ENCODE measurements around the gene TBR1. TPM values are rescaled to one million over a fixed set of nuclear protein-coding genes. Genes with fewer than 3 reads are reported as not detected.

The TBR1 gene
- under 1 TPM; 0.05 to 0.71 (median 0.19) TPM for total RNA-seq

DNA sequence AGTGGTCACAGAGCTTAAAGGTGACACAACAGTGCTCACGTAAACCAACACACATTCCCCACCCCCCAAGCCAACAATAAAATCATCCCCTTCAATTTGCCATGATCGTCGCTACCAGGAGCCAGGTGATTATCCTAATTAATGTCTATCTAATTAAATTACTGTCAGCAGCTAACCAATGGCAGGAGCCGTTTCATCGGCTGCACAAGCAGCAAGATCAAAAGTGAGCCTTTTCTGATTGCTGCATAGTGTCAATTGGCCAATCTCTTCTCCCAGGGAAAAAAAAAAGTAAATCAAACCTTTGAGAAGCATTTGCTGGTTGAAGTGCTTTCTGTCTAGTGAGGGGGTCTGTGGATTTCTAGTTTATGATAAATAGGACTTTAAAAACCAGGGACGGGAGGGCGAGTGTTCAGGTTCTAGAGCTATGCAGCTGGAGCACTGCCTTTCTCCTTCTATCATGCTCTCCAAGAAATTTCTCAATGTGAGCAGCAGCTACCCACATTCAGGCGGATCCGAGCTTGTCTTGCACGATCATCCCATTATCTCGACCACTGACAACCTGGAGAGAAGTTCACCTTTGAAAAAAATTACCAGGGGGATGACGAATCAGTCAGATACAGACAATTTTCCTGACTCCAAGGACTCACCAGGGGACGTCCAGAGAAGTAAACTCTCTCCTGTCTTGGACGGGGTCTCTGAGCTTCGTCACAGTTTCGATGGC is at the start of gene TBR1:
TBR1 (plus strand) TSS at position 311 of the 721 bp plus-strand sequence; CDS start at position 425, 114 bp downstream.
- WGBS, 10 experiments = 0 to 30% (median 5%) methylated on average over 2 to 11 of the region's 16 CpGs; no CpG with 5 or more reads in 1 of the 10 experiments
- no peak within 1 kb of the TSS for H3K27ac ChIP-seq
- in situ Hi-C loops (cut with MboI; ENCODE audit: low pct_unique_long_range_greater_than_20kb in 2 of 9, low sequenced_read_pairs in 9 of 9, unreplicated experiment in 9 of 9) = loop anchor here in 1 of 9 experiments (25.0 kb wide), 1 partner anchor 179 kb away; no protein-coding TSS in a partner anchor
- H3K4me3 ChIP-seq = no peak within 1 kb of the TSS
- H3K4me1 ChIP-seq (replicated peaks in 1 of 2) = peaks cover 6 to 24% of the 10 kb centered on the region in 2 donors
- ATAC-seq (replicated peaks in 6 of 8) = no peak

DNA sequence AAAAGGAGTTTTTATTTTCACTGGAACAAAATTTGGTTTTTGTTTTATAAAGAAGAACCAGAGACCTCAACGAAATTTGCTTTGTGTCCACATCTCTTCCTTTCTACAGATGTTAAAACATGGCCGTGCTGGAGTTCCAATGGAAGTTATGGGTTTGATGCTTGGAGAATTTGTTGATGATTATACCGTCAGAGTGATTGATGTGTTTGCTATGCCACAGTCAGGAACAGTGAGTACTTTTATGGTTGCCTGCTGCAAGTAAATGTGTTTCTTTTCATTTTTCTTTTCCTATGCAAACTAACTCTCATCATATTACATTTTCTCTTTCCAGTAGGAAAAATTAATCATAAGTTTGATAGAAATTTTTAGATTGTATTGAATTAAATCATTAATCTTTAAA is 48.4 kb upstream of the TBR1 start:
- Histone ChIP-seq H3K4me1 (replicated peaks in 1 of 2) (peaks cover 0 to 3% of the 10 kb centered on the region in 2 donors), H3K4me3 (no peak overlapping the region), H3K27ac (no peak overlapping the region)
- no peak for ATAC-seq (replicated peaks in 6 of 8)
- WGBS, 10 experiments = 33 to 100% (median 87%) methylated on average over 1 to 3 of the region's 3 CpGs
- in situ Hi-C loops (cut with MboI; ENCODE audit: low pct_unique_long_range_greater_than_20kb in 2 of 9, low sequenced_read_pairs in 9 of 9, unreplicated experiment in 9 of 9) = no loop called here

DNA sequence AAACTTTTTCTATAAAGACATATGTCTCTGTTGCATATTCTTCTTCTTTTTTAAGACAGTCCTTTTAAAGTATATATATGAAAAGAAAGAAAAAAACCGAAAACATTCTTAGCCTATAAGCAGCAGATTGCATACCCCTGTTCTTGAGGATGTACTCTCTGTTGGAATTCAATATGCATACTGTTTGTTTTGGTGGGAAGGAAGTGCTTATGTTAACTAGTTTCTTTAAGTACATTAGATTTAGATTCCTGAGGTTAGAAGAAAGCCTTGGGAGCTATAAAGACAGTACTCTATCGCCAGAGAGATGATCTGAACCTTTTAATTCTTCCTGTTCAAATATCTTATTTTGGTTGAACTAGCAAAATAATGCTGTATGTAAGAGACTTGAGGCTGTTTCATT is 46.8 kb upstream of the TBR1 start:
- H3K4me1 ChIP-seq (replicated peaks in 1 of 2) = peaks cover 3 to 6% of the 10 kb centered on the region in 2 donors

DNA sequence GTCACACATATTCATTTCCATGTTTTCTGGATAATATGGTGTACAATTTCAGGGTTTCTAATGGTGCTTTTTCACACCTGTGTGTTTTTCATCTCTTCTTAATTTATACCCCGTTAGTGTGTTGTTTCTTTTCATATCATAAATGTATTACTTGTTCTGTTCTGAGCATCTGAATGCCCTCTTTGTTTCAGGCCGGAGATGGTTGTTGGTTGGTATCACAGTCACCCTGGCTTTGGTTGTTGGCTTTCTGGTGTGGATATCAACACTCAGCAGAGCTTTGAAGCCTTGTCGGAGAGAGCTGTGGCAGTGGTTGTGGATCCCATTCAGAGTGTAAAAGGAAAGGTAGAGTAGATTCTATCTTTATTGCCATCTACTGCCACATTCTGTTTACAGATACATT is 45.1 kb upstream of the TBR1 start:
- 65 to 100% (median 87%) methylated on average over 1 to 3 of the region's 3 CpGs; no CpG with 5 or more reads in 1 of the 10 experiments for WGBS, 10 experiments
- no peak overlapping the region for H3K4me3 ChIP-seq
- peak in 1 of 8 experiments; percentile 24 for ATAC-seq (replicated peaks in 6 of 8)
- H3K27ac ChIP-seq = no peak overlapping the region
- in situ Hi-C loops (cut with MboI; ENCODE audit: low pct_unique_long_range_greater_than_20kb in 2 of 9, low sequenced_read_pairs in 9 of 9, unreplicated experiment in 9 of 9) = no loop called here
- peaks cover 3 to 6% of the 10 kb centered on the region in 2 donors for H3K4me1 ChIP-seq (replicated peaks in 1 of 2)

More for the DNA sequence above, 46.8 kb upstream of the TBR1 start:
- in situ Hi-C loops (cut with MboI; ENCODE audit: low pct_unique_long_range_greater_than_20kb in 2 of 9, low sequenced_read_pairs in 9 of 9, unreplicated experiment in 9 of 9) = no loop called here
- 14 to 95% (median 47%) methylated on average over 1 to 2 of the region's 2 CpGs; no CpG with 5 or more reads in 3 of the 10 experiments for WGBS, 10 experiments
- ATAC-seq (replicated peaks in 6 of 8) = peak in 1 of 8 experiments; percentile 98
- Histone ChIP-seq H3K27ac (no peak overlapping the region), H3K4me3 (no peak overlapping the region)

DNA sequence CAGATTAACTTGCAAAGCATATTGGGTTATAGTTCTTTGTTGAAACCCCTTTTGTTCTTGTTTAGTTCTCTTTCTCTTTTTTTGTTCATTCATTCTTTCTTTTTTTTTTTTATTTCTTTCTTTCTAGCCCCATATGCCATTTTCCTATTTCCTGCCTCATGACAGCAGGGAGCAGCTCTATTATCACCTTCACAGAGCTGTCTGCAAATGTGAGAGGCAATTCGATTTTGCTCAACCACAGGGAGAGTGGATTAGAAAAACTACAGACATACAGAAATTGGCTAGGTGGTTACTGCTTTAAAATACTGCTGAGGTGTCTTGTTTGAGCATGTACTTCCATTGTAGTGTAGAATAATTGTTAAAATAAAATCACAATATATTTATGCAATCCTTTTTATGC is 44.2 kb upstream of the TBR1 start:
- Histone ChIP-seq H3K4me3 (no peak overlapping the region), H3K27ac (no peak overlapping the region), H3K4me1 (replicated peaks in 1 of 2) (peaks cover 3 to 6% of the 10 kb centered on the region in 2 donors)
- in situ Hi-C loops (cut with MboI; ENCODE audit: low pct_unique_long_range_greater_than_20kb in 2 of 9, low sequenced_read_pairs in 9 of 9, unreplicated experiment in 9 of 9) = no loop called here
- no peak for ATAC-seq (replicated peaks in 6 of 8)
- WGBS, 10 experiments = 0 to 50% (median 10%) methylated on average over 1 of the region's 1 CpG; no CpG with 5 or more reads in 1 of the 10 experiments

DNA sequence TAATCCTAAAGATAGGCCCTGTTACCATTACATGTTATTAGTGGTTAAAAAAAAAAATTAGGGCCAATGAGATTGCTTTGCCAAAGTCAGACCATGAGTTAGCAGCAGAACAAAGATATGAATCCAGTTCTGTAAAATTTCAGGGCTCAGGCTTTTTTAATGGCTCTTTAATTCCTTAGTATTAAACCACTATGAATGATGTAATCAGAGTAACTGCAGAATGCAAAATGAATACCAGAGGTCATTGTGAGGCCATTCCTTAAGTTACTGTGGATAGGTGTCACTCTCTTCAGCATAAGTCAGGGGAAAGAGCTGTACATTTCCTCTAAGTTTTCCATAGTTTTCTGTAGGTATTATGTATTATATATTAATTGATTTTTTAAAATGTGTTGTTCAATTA is 42.2 kb upstream of the TBR1 start:
- Histone ChIP-seq H3K27ac (no peak overlapping the region), H3K4me1 (replicated peaks in 1 of 2) (peaks cover 3 to 6% of the 10 kb centered on the region in 2 donors), H3K4me3 (no peak overlapping the region)
- peak in 3 of 8 experiments; percentile 68 to 89 (median 87) for ATAC-seq (replicated peaks in 6 of 8)
- in situ Hi-C loops (cut with MboI; ENCODE audit: low pct_unique_long_range_greater_than_20kb in 2 of 9, low sequenced_read_pairs in 9 of 9, unreplicated experiment in 9 of 9) = no loop called here

DNA sequence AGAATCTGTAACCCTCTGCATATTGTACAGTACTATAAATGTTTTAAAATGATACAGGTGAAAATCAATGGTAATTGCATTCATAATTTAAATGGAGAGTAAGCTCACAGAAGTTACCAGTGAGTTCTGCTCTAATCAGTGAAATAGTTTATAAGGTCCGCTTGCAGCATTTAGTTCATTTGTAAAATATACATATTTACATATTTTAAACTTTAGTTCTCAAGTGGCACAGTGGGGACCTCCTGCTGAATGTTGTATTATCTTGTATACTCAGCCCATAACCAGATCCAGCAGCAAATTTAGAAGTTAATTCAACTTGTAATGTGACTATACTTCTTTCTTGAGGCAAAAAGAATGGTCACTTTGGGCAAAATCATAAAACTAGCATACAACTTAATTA is 41.7 kb upstream of the TBR1 start:
- no peak overlapping the region for H3K27ac ChIP-seq
- 0 to 89% (median 51%) methylated on average over 1 of the region's 1 CpG; no CpG with 5 or more reads in 2 of the 10 experiments for WGBS, 10 experiments
- in situ Hi-C loops (cut with MboI; ENCODE audit: low pct_unique_long_range_greater_than_20kb in 2 of 9, low sequenced_read_pairs in 9 of 9, unreplicated experiment in 9 of 9) = no loop called here
- no peak overlapping the region for H3K4me3 ChIP-seq
- peaks cover 3 to 6% of the 10 kb centered on the region in 2 donors for H3K4me1 ChIP-seq (replicated peaks in 1 of 2)
- peak in 3 of 8 experiments; percentile 44 to 54 (median 51) for ATAC-seq (replicated peaks in 6 of 8)

DNA sequence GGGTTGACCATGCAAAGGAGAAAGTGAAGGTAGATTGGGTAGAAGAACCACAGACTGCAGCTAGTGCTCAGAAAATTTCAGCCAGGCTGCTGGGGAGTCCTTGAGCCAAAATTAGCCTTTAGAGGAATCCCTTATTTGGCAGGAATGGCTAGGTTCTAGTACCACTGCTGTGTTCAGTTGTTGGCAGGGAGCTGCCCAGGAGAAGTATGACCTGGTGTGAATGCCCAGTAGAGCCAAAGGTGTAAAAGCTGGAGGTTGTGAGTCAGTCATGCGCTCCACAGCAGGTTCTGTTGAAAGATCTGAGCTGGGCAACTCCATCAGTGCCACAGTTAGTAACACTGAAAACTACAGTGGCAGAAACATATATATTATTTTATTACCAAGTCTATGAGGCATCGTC is 36.4 kb upstream of the TBR1 start:
- Histone ChIP-seq H3K4me1 (replicated peaks in 1 of 2) (peaks cover 2 to 9% of the 10 kb centered on the region in 2 donors), H3K4me3 (no peak overlapping the region), H3K27ac (no peak overlapping the region)
- ATAC-seq (replicated peaks in 6 of 8) = no peak
- in situ Hi-C loops (cut with MboI; ENCODE audit: low pct_unique_long_range_greater_than_20kb in 2 of 9, low sequenced_read_pairs in 9 of 9, unreplicated experiment in 9 of 9) = no loop called here
- 80 to 100% (median 89%) methylated on average over 1 to 2 of the region's 2 CpGs; no CpG with 5 or more reads in 1 of the 10 experiments for WGBS, 10 experiments

DNA sequence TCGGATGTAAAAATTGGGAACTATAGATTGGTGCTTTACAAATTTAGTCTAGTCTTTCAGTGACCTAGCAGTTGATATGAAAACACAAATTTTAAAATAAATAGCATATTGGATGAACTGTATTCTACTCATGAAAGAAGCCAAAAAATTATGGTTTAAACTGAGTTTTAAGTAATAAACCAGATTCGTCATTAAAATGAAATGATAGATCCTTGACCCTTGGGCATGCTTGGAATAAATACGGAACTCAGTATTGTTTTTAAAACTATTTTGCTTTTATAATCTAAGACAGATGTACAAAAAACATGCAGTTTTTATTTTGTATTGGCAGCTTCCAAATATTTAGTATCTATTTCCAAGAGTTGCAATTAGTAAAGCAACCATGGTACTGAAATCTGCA is 34.6 kb upstream of the TBR1 start:
- in situ Hi-C loops (cut with MboI; ENCODE audit: low pct_unique_long_range_greater_than_20kb in 2 of 9, low sequenced_read_pairs in 9 of 9, unreplicated experiment in 9 of 9) = no loop called here
- Histone ChIP-seq H3K27ac (no peak overlapping the region), H3K4me1 (replicated peaks in 1 of 2) (peaks cover 2 to 9% of the 10 kb centered on the region in 2 donors), H3K4me3 (no peak overlapping the region)
- 26 to 100% (median 92%) methylated on average over 2 to 3 of the region's 3 CpGs for WGBS, 10 experiments
- no peak for ATAC-seq (replicated peaks in 6 of 8)

DNA sequence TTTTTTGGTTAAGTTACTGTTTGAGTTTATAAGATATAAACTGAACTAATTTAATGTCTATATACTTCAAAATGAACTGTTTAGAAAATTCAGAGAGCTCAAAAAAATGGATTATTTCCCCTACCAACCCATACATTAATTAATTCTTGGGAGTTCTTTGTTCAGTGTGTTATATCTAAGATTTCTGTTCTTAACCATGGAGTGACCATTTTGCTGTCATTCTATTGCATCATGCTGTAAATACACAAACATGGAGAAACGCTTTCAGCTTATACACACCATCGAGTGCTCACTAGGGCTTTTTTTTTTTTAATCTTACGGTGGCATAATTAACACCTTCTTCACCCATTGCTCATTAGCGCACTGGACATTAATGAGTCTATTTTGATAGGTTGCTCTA is 33.4 kb upstream of the TBR1 start:
- H3K27ac ChIP-seq = no peak overlapping the region
- H3K4me3 ChIP-seq = no peak overlapping the region
- peak in 2 of 8 experiments; percentile 44 to 74 for ATAC-seq (replicated peaks in 6 of 8)
- H3K4me1 ChIP-seq (replicated peaks in 1 of 2) = peaks cover 2 to 9% of the 10 kb centered on the region in 2 donors
- WGBS, 10 experiments = 38 to 100% (median 97%) methylated on average over 2 to 4 of the region's 4 CpGs; no CpG with 5 or more reads in 1 of the 10 experiments
- in situ Hi-C loops (cut with MboI; ENCODE audit: low pct_unique_long_range_greater_than_20kb in 2 of 9, low sequenced_read_pairs in 9 of 9, unreplicated experiment in 9 of 9) = no loop called here

DNA sequence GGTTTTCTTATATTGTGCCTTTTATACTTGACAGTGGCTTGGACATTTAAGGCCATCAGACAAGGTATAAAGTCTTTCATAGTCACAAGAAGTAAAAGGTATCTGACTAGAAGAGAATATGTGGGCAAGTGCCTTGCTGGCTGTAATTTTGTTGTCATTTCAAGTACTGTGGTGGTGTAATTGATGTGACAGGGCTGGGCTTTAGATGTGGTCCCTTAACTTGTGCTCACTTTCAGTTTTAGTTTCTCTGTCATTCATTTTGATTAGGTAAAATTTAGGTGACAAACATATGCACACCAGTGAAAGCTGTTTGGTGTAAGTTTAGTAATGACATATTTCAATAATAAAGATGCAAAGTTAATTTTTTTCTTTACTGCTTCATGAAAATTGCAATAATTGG is 31.2 kb upstream of the TBR1 start:
- peaks cover 2 to 9% of the 10 kb centered on the region in 2 donors for H3K4me1 ChIP-seq (replicated peaks in 1 of 2)

DNA sequence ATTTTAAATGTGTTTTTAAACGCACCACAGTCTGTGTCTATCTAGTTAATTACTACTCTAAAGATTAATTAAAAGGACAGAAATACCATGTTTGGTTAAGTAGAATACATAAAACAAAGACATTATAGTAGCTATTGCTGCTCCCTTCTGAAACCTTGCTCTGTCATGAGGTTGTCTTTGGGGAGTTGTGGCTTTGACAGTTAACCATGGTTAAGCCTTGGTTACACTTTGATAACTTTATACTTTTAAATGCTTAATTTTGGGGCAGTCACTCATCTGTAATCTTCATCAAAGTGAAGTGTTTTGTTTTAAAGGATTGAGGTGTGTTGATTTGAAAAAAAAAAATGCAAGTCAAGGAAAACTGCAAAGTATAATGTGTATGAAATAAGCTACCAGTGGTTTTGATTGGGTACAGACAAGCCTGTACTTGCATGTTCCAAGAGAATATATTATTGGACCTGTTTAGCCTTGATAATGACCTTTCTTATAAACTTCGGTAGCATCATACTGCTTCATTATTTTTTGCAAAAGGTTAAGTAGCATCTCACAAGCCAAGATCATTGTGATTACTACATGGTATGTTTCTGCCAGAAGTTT is 29.8 kb upstream of the TBR1 start:
- 92 to 100% (median 100%) methylated on average over 1 to 2 of the region's 2 CpGs for WGBS, 10 experiments
- ATAC-seq (replicated peaks in 6 of 8) = no peak
- in situ Hi-C loops (cut with MboI; ENCODE audit: low pct_unique_long_range_greater_than_20kb in 2 of 9, low sequenced_read_pairs in 9 of 9, unreplicated experiment in 9 of 9) = no loop called here
- Histone ChIP-seq H3K4me1 (replicated peaks in 1 of 2) (peaks cover 2 to 9% of the 10 kb centered on the region in 2 donors), H3K27ac (no peak overlapping the region), H3K4me3 (no peak overlapping the region)

More for the DNA sequence above, 31.2 kb upstream of the TBR1 start:
- ATAC-seq (replicated peaks in 6 of 8) = no peak
- Histone ChIP-seq H3K27ac (no peak overlapping the region), H3K4me3 (no peak overlapping the region)
- in situ Hi-C loops (cut with MboI; ENCODE audit: low pct_unique_long_range_greater_than_20kb in 2 of 9, low sequenced_read_pairs in 9 of 9, unreplicated experiment in 9 of 9) = no loop called here

DNA sequence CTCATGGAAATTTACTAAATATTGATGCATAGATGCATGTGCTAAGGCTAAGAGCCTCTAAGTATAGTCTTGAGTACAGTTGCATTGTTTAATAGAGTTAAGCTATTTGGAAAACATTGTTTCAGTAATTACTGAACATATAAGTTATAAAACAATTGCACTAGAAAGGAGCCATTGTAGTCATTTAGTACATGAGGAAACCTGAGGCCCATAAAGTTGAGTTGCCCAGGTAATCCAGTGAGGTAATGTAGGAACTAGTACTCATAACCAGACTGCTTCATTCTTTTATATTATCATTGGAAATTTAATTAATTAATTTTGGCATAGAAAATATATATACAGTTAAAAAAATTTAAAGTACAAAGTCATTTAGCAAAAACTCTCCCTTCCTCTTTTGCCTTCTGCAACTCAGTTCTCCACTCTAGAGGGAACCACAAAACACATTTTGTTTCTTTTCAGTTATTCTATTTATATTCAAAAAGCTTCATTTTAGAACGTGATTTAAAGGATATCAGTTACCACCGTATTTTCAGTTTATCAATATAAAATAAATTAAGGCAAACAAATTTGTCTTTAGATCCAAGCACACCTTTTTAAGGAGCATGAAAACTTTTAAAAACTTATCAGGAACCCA is 27.8 kb upstream of the TBR1 start:
- H3K27ac ChIP-seq = no peak overlapping the region

More for the DNA sequence above, 27.8 kb upstream of the TBR1 start:
- in situ Hi-C loops (cut with MboI; ENCODE audit: low pct_unique_long_range_greater_than_20kb in 2 of 9, low sequenced_read_pairs in 9 of 9, unreplicated experiment in 9 of 9) = no loop called here
- no peak for ATAC-seq (replicated peaks in 6 of 8)
- Histone ChIP-seq H3K4me1 (replicated peaks in 1 of 2) (no peaks in the 10 kb centered on the region), H3K4me3 (no peak overlapping the region)
- 92 to 100% (median 97%) methylated on average over 1 to 2 of the region's 2 CpGs for WGBS, 10 experiments
